GM19324 (cell line): ENCODE data around the gene TGFB1.
"Not testable (repeated sequence)": the region's sequence is repeated elsewhere in the genome, so short reads cannot be mapped to it uniquely, and the experiment has no call there.

Source experiments
- ATAC-seq: cut with Tn5 transposase; IDR thresholded peaks from one replicate; pipeline ENCODE4 v1.9.1; 2021; ENCODE audit warnings: mild to moderate bottlenecking, moderate library complexity; ENCODE audit not compliant: unreplicated experiment, low FRiP score

Gene TGFB1

DNA sequence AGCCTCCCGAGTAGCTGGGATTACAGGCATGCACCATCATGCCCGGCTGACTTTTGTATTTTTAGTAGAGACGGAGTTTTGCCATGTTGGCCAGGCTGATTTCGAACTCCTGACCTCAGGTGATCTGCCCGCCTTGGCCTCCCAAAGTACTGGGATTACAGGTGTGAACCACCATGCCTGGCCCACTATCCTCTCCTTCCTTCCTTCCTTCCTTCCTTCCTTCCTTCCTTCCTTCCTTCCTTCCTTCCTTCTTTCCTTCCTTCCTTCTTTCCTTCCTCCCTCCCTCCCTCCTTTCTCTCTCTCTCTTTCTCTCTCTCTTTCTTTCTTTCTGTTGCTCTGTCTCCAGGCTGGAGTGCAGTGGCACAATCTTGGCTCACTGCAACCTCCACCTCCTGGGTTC lies 17.4 kb upstream of the TGFB1 start:
- ATAC-seq, result not testable (repeated sequence)

- no peak for ATAC-seq
Observed at GRCh38 chr19:41369769-41370168, 16.0 kb upstream of the TGFB1 start.

- ATAC-seq, result no peak
Observed at GRCh38 chr19:41367848-41368301, 14.2 kb upstream of the TGFB1 start.

GRCh38 chr19:41366089-41366488 lies 12.4 kb upstream of the TGFB1 start:
- ATAC-seq, result no peak

DNA sequence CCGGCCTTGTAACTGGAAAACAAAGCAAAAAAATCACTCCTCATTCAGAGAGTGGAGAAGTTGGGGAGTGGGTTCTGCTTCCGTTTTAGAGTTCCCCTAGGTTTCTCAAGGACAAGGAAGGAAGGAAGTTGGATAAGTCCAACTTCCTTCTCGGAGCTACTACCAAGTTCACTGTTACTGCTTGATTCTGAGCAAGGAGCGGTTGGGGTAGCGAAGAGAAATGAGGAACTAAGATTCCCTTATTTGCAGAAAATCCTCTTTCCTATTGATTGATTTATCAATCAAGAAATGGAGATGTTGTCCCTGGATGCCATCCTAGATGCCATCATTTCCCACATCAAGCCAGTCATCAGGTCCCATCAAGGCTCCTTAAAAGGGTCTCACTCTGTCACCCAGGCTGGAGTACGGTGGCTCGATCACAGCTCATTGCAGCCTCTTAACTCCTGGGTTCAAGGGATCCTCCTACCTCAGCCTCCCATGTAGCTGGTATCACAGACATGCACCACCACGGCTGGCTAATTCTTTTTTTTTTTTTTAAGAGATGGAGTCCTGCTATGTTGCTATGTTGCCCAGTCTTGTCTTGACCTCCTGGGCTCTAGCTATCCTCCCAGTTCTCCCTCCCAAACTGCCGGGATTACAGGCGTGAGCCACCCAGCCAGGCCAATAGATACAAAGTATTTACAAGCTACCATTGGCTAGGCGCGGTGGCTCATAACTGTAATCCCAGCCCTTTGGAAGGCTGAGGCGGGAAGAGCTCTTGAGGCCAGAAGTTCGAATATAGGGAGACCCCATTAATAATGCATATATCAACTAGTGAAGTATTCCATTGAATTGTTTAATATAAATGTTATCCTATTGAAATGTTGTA lies 11.0 kb upstream of the TGFB1 start:
- ATAC-seq, result no peak

DNA sequence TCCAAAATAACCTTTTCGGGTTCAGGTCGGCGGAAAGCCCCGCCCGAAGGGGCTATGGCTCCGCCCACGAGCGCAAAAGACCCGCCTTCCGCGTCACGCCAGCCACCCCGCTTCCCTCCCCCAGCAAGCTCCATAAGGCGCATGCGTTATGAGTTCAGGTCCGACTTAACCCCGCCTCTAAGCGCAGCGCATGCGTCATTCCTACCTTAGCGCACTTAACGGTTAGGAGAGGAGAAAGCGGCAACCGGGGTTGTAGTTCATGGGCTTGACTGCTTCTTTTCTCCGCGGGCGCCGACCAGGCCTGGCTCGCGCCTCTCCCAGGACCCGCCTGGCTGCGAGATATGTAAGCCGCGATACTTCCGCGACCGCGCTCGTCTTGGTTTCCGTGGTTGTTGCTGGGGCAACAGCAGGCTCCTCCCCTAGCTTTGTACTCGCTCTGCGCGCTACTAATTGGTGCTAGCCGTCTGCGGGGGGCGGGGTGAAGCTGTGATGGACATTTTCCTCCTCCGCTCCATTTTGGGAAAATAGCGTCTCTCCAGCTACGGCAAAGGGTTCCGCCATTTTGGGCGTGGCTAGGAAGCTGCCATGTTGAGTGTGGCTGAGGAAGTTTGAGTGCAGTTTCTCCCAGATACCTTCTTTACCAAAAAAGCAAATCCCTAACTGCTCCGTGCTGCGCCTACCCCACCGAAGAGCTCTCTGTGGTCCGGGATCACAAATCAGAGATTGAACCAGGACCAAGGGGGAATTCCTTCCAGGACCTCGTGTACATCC lies 10.2 kb upstream of the TGFB1 start, which contains the start of gene B9D2:
Gene B9D2 (minus strand): TSS at position 397 of the 771 bp plus-strand sequence. CDS start 630 bp downstream, outside the sequence.
- peak; percentile 91 for ATAC-seq

DNA sequence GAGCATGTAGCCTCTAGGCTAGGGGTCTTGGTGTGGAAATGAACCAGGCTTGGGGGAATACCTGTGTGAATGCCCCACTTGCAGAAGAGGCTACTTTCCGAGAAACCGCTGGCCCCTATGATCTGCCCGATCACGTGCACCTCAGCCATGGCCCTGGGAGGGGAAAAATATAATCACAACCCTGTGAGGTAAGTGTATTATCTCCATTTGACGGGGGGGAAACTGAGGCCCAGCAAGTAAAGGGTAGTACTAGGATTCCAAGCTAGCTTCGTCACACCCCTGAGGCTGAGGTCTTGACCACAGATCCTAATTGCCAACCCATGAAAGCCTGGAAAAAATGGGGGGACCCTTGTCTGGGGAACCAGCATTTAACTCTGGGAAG lies 9.6 kb upstream of the TGFB1 start:
- peak; percentile 2 for ATAC-seq

DNA sequence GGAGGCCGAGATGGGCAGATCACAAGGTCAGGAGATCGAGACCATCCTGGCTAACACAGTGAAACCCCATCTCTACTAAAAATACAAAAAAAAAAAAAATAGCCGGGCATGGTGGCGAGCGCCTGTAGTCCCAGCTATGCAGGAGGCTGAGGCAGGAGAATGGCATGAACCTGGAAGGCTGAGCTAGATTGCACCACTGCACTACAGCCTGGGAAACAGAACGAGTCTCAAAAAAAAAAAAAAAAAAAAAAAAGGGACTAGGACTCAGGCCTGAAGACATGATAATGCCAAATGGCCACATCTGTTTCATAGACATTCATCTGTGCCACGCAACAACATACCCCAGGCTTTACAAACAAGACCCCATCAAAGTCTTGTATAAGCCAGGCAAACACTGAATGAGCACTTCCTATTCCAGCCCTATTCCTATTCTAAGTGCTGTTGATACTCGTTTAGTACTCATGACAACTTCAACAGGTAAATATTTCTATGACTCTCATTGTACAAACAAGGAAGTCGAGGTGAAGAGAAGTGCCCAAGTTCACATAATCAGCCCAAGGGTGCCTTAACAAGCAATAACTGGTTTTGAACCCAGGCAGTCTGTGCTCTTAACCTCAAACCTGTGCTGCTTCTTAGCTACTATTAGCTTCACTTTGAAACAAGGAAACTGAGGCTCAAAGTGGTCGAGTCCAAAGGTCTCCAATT lies 8.6 kb upstream of the TGFB1 start:
- no peak for ATAC-seq

- no peak for ATAC-seq
Observed at GRCh38 chr19:41359741-41360140, 6.0 kb upstream of the TGFB1 start.

DNA sequence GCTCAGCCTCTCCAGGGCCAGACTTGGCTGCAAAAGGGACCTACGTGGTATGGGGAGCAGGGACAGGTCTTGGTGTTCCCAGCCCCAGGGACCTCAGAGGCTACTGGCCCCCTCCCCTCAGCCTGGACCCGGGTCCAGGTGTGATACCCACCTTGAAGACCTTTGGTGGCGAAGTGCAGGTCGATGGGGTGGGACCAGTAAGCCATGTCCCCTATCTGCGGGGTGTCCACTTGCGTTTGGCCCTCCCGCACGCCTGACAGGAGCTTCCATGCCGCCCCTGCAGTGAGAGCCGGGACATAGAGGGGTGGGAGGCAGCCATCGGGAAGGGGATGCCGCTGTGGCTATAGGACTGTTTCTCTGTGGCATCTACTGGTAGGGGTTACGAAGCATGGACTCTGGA lies 4.0 kb upstream of the TGFB1 start:
- ATAC-seq, result no peak

DNA sequence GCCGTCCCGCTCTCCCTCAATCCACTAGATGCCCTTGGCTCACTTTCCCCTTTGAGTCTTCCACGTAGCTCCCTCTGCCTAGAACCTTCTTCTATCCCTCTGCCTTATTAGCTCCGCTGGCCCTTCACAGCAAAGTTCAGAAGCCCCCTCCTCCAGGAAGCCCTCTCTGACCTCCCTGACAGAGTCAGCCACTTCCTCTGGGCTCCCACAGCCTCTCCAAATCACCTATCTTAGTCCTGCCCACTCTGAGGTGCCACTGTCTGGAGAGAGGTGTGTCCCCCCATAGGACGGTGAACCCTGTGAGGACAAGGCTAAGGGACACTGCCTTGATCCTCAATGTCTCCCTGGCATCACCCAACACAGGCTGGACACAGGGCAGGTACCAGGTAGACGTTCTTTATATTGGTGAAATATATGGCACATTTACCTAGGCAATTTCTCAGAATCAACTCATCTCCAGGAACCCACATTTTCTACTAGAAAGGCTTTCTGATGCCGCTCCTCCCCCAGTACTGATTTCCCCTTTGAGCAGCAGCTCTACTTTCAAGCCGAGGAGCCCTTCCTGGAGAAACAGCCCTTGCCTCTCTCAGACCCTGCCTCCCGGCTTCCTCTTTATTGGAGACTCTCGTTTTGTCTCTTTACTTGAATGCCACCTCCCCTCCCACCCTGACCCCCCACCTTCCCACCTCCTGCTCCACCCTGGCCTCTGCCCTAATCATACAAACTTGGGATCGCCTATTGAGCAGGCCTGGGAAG lies 3.4 kb upstream of the TGFB1 start:
- ATAC-seq, result no peak

DNA sequence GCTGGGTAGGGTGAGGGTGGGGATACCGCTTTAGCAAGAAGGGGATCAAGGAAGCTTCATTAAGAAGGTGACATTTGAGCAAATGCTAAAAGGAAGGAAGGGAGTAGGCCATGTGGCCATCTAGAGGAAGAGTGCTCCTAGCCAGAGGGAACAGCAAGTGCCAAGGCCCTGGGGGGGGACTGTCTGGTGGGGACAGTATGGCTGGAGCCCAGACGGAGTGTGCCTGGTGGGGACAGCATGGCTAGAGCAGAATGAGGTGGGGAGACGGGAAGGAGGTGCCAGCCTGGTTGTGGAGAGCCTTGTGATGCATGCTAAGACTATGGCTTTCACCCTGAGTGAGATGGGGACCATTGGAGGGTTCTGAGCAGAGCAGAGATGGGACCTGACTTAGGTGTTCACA lies 2.1 kb upstream of the TGFB1 start:
- no peak for ATAC-seq

- ATAC-seq, result no peak
Observed at GRCh38 chr19:41355035-41355434, 1.3 kb upstream of the TGFB1 start.

- ATAC-seq, result no peak
Observed at GRCh38 chr19:41354343-41354953, 726 bp upstream of the TGFB1 start.

DNA sequence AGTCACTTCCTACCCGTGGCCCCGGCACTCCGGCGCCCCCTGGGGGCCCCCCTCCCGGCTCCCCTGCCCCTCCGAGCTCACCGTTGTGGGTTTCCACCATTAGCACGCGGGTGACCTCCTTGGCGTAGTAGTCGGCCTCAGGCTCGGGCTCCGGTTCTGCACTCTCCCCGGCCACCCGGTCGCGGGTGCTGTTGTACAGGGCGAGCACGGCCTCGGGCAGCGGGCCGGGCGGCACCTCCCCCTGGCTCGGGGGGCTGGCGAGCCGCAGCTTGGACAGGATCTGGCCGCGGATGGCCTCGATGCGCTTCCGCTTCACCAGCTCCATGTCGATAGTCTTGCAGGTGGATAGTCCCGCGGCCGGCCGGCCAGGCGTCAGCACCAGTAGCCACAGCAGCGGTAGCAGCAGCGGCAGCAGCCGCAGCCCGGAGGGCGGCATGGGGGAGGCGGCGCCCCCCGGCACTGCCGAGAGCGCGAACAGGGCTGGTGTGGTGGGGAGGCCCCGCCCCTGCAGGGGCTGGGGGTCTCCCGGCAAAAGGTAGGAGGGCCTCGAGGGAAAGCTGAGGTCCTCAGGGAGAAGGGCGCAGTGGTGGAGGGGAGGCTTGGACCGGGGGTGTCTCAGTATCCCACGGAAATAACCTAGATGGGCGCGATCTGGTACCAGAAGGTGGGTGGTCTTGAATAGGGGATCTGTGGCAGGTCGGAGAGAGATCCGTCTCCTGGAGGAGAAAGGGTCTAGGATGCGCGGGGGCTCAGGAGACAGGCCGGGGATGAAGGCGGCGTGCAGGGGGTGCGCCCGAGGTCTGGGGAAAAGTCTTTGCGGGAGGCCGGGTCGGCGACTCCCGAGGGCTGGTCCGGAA lies 885 bp downstream of the TGFB1 start:
- ATAC-seq, result no peak

GRCh38 chr19:41352279-41352608 lies 1.5 kb downstream of the TGFB1 start:
- ATAC-seq, result no peak

DNA sequence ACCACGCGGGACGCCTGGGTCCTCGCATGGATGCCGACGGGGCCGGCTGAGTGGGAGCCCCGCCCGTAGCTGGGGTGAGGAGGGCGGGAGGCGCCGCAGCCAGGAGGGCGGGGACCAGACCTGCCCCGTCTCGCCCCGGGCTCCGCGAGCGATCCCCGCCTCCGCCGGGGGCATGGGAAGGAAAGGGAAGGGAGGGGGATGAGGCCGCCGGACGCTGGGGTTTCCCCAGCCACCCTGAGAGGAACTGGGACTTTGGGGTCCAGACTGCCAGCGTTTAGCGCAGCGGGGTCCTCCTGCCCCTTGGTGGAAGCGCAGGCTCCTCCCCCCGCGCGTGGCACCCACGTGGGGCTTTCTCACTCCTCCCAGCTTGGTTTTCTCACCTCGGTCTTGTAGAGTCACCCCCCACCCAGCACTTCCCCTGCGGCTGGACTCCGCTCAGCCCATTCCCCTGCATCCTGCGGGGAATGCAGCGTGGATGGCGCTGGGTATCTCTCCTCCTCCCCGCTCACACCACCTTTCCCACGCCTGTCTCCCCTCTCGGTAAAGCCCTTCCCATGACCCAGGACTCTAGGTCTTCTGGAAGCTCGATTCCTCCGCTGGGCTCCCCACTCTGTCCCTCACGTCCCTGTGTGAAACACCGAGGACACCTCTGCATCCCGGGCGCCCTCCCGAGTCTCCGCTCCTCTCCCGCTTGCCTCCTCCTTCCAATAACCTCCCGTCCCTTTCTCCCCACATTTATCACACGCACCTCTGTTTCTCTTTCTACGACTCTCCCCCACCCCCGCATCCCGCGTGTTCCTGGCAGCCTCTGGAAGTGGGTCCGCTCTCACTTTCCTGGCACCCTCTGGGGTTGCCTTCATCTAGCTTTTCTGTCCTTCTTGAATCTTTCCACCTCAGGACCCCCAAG lies 2.1 kb downstream of the TGFB1 start:
- peak; percentile 43 for ATAC-seq

DNA sequence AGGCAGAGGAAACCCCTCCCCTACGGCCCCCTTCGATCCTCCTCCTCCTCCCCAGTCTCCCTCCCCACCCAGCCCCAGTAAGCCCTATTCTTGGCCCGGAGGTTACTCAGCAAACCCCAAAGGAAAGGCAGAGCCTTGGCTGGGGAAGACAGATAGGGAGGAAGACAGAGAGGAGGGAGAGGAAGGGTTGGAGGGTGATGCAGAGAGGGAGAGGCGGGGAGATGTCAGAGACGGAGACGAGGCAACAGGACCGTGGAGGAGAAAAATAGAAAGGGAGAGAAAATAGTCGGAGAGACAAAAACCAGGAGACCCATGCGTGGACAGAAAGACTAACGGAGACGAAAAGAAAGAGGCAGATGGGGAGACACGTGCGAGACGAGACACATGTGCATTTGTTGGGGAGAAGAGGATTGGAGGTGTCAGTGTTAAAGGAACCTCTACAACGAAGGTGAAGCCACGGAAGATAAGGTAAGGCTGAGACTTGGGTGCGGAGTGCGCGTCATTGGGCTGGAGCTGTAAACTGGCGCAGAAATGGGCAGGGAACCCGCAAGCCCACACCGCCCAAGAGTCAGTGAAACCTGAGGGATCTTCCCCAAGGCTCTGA lies 2.9 kb downstream of the TGFB1 start:
- ATAC-seq, result peak; percentile 3
